ENCODE data around the gene MYPOP. TPM values are rescaled to one million over a fixed set of nuclear protein-coding genes. Genes with fewer than 3 reads are reported as not detected.

Gene MYPOP
- total and polyA plus RNA-seq, 9 of the 15 experiments (the other 6 are each of a cell fraction or from before 2014, with no cell fraction given), result 0.32 to 7.6 (median 1.6) TPM

GRCh38 chr19:45862564-45863334 is 39.7 kb downstream of the MYPOP start, which contains the start of gene SYMPK (continued):
- TF ChIP-seq ZNF239 (CRISPR knock-in tag; IDR thresholded peaks at IDR 0.05) (no peak), ZBTB11 (CRISPR knock-in tag; IDR thresholded peaks at IDR 0.05) (peak in 1 of 3 experiments; percentile 90; a peak in 2 of 6 replicates), ZBTB7A (IDR thresholded peaks at IDR 0.05; ENCODE audit: borderline replicate concordance, control insufficient read depth, low read depth, low read length) (peak; percentile 43; the same call in 1 of the 2 replicates), ARID4B (CRISPR knock-in tag; IDR thresholded peaks at IDR 0.05) (no peak), ZNF507 (tag; conservative IDR thresholded peaks at IDR 0.05) (no peak), RFX1 (IDR thresholded peaks at IDR 0.05) (no peak), CSDE1 (IDR thresholded peaks at IDR 0.05) (no peak), SNAPC5 (CRISPR knock-in tag; IDR thresholded peaks at IDR 0.05) (no peak), ZNF76 (CRISPR knock-in tag; IDR thresholded peaks at IDR 0.05; ENCODE audit: borderline replicate concordance) (no peak), ZNF766 (CRISPR knock-in tag; conservative IDR thresholded peaks at IDR 0.05) (no peak), TCF15 (CRISPR knock-in tag; IDR thresholded peaks at IDR 0.05) (no peak), ZNF592 (IDR thresholded peaks at IDR 0.05) (no peak; the same call in 1 of the 2 replicates), ZNF589 (CRISPR knock-in tag; IDR thresholded peaks at IDR 0.05; ENCODE audit: low read depth) (no peak)
